ENCODE results near the gene ZNF148.

Gene ZNF148

DNA sequence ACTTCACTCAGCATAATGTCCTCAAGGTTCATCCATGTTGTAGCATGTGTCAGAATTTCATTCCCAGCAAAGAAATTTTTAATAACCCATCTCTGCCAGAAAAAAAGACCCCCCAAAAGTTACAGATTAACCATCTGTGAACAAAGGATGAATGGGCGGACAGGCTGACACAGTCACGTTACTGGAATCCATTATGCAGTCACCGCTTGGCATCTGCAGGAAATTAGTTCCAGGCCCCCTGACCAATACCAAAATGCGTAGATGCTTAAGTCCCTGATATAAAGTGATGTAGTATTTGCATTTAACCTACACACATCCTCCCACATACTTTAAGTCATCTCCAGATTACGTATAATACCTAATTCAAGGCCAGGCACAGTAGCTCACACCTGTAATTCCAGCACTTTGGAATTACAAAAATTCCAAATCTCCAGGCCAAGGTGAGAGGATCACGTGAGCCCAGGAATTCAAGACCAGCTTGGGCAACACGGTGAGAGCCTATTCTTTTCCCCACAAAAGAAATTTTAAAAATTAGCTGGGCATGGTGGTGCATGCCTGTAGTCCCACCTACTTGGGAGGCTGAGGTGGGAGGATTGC, 161.1 kb downstream of the ZNF148 start:
- DNase-seq: no peak

GRCh38 chr3:125213364-125213755, 161.8 kb downstream of the ZNF148 start:
- no peak for DNase-seq

DNA sequence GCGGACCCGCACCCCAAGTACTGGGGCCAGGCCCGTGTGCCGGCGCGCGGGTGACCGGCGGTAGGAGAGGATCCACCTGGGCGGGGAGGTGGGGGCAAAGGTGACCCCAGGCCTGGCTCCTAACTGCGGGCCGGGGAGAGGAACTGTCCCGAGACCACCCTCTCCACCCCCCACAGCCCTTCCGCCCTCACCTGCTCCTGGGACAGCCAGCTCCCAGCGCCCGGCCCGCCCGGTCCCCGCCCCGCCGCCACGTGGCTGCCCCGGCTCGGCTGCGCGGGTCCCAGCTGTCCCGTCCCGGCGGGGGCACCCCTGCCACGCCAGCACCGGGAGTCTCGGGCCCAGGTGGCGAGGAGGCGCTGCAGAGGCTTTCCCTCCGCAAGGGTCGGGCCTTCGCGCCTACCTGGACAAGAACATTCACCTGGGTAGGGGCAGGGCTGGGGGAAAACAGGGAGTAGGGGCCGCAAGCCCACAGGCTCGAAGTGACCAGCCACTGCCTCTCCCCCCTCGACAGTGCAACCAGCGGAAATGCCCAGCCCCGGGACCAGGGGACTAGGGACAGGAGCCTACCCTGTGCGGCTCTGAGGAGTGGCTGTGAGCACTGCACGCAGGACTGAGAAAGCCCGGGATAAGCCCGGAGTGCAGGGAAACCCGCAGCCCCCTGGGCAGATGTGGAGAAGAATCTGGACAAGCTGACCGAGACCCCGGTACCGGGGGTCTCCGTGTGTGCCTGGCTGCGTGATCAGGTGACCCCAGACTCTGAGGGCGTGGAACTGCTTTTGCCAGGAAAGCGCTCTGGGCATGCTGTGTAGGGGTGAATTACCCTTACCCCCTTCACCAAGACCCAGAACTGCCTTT, 162.4 kb downstream of the ZNF148 start, which contains the start of gene SLC12A8:
TSS of gene SLC12A8 (minus strand) at position 240 of the 855 bp plus-strand sequence. CDS start 1,399 bp downstream, outside the sequence.
- no peak for DNase-seq

GRCh38 chr3:125212091-125212508, 163.0 kb downstream of the ZNF148 start:
- no peak for DNase-seq

DNA sequence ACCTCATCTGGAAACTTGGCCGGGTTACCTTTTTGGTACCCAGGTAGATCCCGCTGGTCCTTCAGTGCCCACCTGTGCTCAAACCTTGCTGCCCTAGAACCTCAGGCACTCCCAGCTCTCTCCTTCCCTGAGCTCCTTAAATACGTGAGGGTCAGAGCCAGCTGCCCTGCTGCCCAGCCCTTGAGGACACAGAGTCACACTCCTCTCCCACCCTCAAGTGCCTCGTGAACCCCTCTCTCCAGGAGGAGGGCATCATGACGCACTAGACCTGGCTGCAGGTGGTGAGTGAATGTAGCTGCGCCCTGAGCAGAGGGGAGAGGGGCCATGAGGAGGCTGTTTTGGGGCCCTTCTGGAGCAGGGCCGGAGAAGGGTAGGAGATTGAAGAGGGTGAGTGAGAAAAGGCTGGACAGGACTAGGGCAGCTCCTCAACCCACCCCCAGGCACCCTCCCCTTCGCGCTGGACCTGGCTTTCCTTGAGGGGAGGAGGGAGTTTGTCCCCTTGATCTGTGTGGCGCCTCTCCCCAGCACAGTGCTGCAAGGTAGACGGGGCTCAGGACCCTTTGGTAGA, 163.5 kb downstream of the ZNF148 start:
- no peak for DNase-seq

DNA sequence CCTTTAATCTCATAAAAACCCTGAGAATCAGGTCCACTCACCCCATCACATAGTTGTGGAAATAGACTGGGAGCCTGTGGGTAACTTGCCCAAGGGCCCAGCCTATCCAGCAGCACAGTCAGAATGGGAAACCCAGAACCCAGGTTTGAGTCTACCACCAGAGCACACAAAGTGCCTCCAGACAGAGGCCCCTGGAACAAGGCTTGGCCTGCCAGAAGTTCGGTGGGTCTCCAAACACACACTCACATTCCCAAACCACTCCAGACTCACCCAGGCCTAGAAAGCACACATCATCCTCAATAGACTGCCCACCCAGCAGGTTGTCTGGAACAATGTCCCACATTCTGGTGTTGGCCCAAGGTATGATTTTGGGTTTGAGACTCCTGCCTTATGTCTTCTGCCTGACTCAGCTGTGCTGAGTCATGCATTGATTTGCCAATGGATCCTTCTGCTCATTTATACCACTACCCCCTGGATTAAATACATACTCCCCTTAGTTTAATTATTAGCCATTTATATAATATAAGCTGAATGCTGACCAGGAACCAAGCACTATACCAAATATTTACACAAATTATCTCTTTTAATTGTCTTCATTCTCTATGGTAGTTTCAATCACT, 167.1 kb downstream of the ZNF148 start:
- DNase-seq: no peak

DNA sequence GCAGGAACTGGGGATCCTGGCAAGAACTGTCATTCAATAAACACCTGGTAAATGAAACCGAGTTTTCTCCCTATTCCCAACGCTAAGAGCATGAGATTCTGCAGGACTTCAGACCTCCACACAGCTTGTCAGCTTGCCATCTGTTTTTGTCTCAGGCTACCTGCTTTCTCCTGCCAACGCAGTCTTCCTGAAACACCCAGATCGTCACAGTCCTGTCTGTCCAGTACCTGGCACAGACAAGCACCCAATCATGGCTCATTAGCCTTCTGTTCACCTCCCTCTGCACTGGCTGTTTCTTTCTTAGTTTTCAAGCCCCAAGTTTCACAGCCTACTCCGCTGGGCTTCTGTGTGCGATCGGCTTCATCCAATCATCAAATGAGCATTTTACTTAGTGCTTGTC, 167.6 kb downstream of the ZNF148 start:
- DNase-seq: no peak

GRCh38 chr3:125206934-125207333, 168.2 kb downstream of the ZNF148 start:
- no peak for DNase-seq

DNA sequence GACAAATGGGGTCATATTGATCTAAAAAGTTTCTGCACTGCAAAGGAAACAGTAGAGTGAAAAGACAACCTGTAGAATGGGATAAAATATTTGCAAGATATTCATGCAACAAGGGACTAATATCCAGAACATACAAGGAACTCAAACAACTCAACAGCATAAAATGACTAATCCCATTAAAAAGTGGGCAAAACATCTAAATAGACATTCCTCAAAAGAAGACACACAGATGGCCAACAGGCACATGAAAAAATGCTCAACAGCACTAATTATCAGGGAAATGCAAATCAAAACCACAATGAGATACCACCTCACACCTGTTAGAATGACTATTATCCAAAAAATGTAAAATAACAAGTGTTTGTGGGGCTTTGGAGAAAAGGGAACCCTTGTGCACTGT, 171.4 kb downstream of the ZNF148 start:
- DNase-seq: no peak

GRCh38 chr3:125202197-125202596, 172.9 kb downstream of the ZNF148 start:
- DNase-seq: no peak

DNA sequence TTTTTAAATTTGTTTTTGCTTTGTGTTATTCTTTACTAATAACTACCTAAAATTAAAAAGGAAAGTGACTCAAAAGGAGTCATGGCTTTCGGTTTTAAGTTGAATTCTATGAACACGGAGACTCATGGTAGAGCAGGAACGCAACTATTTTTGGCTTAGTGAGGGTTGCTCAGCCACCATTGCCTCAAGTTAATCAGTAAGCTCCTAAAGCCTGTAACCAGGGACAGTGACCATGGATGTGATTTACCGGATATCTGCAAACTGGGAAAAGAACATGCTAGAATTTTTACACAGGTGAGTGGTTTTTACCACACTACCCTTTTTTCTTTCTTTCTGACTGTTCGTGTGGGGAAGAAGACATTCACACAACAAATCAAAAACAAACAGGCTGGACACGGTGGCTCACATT, 174.4 kb downstream of the ZNF148 start:
- DNase-seq: no peak

GRCh38 chr3:125194849-125195601, 180.1 kb downstream of the ZNF148 start:
- no peak for DNase-seq

DNA sequence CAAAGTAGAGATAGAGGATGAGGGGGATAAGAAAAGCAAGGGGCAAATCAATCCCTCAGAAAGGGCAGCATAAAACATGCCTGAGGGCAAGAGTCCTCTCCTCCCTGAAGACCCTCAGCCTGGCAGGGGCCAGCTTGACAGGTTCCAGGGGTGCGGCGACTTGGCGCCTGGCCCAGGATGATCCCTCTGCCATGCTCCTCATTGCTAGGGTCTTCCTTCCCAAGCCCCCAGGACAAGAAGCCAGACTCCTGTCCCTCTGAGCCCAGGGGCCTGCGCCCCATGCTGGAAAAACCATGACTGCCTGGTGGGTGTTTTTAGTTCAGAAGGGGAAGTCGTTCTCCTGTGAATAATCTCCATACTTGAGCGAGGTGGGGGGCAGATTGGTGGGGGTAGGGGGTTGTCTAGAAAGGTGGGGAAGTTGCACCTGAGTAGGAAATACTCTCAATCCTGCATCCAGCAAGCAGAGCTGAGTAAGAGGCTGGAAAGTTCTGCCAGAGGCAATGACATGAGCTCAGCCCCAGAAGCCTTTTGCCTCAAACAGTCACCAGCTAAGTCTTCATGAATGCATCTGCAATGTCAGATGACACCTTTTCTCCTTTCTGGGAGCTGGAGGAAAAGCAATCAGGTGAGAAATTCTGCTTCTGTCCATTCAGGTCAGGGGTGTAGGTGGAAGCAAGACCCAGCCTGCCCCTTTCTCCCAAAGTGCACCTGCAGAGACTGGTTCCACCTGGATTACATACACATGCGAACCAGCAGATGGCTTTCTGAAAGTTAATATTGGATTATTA, 180.9 kb downstream of the ZNF148 start:
- no peak for DNase-seq

- no peak for DNase-seq
These were observed 182.7 kb downstream of the ZNF148 start for GRCh38 chr3:125192190-125193035.

DNA sequence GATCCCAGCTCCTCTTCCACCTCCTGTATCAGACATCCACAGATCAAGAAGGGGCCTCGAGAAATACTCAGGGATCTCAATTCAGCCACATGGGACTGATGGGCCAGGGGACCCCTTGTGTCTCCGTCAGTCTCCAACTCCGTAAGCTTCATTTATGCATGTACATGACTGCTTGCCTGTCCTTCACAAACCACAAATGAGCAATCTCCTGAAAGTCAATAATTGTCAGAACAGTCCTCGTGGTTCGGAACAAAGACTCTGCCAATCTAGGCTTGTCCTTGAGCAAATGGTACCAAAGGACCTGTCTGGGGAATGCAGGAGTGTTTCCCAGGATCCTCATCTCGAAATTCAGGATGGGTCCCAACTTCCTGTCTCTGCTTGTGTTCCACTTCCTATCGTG, 183.4 kb downstream of the ZNF148 start:
- DNase-seq: no peak

DNA sequence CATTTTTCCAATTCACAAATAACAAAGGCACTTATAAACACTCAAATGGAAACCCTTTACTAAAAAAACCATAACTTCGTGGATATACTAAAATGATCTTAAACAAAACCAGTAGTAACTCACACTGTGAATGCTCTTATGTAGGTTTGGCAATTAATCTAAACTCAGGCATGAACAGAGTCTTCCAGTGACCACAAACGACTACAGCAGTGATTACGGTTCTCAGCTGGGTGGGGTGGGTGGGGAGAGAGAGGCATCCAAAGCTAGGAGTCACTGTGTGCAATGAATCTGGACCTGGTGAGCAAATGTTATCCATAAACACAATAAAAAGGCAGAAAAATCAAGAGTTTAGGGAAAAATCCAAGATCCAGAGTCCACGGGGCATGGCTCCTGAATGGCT, 183.9 kb downstream of the ZNF148 start:
- DNase-seq: no peak

GRCh38 chr3:125190786-125191185, 184.3 kb downstream of the ZNF148 start:
- no peak for DNase-seq

GRCh38 chr3:125189378-125190165, 185.6 kb downstream of the ZNF148 start:
- DNase-seq: no peak

DNA sequence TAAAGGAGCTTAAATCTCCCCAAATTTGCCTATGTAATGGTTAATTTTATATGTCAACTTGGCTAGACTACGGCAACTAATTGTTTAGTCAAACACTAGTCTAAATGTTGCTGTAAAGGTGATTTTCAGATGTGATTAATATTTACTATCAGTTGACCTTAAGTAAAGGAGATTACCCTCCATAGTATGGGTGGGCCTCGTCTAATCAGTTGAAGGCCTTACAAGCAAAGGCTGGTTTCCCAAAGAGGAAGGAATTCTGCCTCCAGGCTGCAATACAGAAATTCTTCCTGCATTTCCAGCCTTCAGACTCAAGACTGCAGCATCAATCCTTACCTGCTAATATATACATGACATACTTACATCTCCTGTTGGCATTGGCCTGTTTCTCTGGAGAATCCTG, 186.2 kb downstream of the ZNF148 start:
- DNase-seq: no peak

DNA sequence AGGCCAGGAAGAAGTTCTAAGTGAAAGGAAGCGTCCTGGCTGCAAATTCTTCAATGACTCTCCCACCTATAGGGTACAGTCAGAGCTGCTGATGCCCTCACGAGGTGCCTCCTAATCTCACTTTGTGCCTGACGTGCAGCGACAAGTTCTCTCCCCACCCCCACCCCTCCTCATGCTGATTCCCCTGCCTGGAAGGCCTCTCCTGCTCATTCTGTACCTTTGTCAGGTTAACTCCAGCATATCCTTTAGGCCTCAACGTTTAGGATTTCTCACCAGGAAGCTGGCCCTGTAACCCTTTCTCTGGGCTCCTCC, 187.6 kb downstream of the ZNF148 start:
- no peak for DNase-seq

Measured in activated gamma-delta T cell treated with Interleukin-2 at 50 U/mL for 16 hours (primary cell).